Stimulated activated CD8-positive, alpha-beta memory T cell treated with anti-CD3 and anti-CD28 coated beads, Interleukin-4, amount 100 ng/mL, for 24 hours (primary cell): Measurements from ENCODE around the gene GOLGA6B.
"Not testable (repeated sequence)": the region's sequence is repeated elsewhere in the genome, so short reads cannot be mapped to it uniquely, and the experiment has no call there.

Experiments
- DNase-seq: peaks from one replicate; pipeline ENCODE4 v3.0.0-alpha.2; 2020; ENCODE audit warnings: low read depth

GOLGA6B gene, protein sequence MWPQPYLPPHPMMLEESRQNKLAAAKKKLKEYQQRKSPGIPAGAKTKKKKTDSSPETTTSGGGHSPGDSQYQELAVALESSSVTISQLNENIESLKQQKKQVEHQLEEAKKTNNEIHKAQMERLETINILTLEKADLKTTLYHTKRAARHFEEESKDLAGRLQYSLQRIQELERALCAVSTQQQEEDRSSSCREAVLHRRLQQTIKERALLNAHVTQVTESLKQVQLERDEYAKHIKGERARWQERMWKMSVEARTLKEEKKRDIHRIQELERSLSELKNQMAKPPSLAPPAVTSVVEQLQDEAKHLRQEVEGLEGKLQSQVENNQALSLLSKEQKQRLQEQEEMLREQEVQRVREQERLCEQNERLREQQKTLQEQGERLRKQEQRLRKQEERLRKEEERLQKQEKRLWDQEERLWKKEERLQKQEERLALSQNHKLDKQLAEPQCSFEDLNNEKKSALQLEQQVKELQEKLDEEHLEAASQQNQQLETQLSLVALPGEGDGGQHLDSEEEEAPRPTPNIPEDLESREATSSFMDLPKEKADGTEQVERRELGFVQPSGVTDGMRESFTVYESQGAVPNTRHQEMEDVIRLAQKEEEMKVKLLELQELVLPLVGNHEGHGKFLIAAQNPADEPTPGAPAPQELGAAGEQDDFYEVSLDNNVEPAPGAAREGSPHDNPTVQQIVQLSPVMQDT

DNA sequence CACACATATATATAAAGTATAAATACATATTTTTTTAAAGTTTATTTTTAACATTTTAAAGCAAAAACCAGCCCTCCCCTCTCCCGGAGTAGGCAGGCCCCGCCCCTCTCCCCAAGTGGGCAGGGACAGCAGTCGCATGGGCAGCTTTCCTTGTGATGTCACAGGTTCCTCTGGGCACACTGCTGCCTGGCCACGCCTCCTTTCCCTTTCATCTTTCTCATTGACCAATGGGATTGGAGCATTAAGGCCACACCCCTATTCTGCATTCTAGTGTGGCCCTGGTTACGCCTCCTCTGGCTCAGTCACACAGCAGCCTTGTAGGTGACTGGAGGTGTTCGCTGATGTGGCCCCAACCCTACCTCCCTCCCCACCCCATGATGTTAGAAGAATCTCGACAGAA, at the start of gene GOLGA6B:
TSS of gene GOLGA6B (plus strand) at position 301 of the 400 bp plus-strand sequence. CDS start at position 342, 41 bp downstream.
- not testable (repeated sequence) for DNase-seq

DNA sequence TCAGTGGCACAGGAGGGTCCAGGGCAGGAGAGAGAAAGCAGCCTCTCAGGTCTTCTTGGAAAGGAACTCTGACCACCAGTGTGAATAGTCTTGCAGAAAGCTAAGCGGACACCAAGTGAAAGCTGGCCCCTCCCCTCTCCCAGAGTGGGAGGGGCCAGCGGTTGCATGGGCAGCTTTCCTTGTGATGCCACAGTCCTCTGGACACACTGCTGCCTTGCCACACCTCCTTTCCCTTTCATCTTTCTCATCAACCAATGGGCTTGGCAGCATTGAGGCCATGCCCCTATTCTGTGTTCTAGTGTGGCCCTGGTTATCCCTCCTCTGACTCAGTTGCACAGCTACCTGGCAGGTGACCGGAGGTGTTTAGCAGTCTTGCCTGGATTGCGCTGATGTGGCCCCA, 49.7 kb upstream of the GOLGA6B start:
- no peak for DNase-seq

DNA sequence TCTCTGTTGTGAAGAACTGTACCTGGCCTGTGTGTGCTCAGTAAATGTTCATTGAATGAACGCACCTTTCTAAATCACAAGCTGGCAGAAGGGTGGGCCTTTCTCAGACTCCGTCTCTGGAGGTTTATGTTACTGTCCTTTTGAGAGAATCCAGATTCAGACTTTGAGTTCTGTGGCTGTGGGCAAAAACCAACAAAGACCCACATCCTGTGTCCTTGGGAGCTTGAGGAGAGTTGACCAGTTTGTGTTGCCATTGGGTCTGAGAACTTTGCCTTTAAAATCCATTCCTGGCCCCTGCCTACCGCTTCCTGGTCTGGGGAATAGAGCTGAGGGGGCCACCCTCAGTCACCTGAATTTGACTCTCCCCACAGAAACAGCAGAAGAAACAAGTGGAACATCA, 46.4 kb upstream of the GOLGA6B start:
- not testable (repeated sequence) for DNase-seq

DNA sequence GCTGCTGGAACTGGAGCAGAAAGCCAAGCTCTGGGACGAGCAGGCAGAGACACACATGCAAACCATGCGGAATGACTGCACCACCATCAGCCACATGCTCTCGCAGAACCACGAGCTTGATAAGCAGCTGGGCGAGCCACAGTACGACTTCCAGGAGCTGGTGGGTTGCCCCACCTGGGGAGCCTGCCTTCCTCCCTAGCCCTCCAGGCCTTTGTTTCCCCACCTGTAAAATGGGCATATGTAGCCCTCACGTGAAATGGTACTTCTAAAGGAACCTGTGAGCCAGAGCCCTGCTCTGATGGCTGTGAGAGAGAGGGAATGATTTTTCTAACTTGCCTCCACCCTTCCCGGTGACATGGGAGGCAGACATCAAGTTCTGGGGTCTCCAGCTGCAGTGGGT, 44.6 kb upstream of the GOLGA6B start:
- DNase-seq: no peak

DNA sequence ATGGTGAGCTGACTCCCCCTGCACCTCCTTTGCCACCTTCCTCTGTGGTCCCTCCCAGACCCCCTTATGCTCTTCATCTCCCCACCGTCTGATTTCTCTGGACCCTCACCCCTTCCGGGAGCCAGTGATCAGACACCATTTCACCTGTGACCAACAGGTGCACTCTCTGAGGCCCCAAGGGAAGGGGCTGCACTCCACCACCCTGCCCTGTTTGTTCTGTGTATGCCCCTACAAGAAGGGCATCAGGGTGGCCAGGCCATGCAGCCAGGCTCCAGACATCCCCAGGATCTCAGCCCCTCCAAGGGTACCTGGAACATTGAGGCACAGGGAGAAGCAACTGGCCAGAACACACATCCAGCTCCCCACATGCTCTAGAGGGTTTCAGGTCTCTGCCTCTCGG, 42.2 kb upstream of the GOLGA6B start:
- not testable (repeated sequence) for DNase-seq

DNA sequence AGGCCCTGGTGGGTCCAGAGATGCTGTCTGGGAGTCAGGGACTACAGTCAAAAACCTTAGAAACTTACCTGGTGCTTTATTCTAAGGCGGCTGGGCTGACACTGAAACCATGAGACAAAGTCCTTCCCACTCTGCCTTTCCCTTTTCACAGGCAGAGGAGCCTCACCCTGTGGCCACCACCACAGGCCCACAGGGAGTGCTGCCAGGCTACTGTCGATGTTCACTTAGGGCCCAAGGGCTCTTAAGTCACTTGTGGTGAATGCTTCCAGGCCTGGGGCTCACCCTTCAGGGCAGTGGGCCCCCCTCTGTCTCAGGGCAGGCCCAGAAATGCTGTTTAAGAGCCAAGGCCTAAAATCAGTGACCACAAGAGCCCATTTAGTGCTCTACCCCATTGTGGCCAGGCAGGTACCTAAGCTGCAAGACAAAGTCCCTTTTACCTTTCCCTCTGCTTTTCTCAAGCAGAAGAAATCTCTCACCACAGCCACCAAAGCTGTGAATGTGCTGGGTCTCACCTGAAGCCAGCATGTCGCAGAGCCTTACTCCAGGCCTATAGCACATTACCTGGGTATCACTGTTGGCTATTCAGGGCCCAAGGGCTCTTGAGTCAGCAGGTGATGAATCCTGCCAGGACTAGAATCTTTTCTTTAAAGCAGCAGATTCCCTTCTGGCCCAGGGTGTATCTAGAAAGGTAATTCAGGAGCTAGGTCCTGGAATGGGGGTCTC, 39.5 kb upstream of the GOLGA6B start:
- DNase-seq: no peak

DNA sequence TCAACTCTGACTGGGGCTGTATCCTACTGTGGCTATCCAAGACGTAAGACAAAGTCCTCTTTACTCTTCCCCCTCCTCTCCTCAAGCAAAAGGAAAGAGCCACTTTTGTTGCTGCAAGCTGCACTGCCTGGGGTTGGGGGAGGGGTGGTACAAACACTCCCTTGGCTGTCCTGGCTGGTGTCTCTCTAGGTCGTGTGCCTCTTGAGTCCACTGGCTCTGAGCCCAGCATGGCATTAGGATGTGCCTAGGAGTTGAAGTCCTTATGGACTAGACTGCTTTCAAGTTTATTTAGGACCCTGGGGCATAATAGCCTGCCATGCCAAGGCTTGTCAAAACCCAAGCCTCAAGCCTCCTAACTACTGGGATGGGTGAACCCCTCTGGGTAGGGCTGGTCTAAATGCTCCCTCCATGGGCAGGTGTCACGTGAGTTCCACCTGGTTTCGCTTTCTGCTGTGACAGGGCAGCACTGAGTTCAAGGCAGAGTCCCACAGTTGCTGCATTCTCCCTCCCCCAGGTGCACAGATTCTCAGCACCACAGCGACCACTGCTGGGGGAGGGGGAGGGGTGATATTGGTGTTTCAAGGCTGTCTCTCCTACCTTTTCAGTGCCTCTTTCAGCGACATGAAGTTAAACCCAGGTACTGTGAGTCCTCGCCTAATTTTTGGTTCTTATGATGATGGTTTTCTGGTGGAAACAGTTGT, 38.8 kb upstream of the GOLGA6B start:
- DNase-seq: not testable (repeated sequence)

DNA sequence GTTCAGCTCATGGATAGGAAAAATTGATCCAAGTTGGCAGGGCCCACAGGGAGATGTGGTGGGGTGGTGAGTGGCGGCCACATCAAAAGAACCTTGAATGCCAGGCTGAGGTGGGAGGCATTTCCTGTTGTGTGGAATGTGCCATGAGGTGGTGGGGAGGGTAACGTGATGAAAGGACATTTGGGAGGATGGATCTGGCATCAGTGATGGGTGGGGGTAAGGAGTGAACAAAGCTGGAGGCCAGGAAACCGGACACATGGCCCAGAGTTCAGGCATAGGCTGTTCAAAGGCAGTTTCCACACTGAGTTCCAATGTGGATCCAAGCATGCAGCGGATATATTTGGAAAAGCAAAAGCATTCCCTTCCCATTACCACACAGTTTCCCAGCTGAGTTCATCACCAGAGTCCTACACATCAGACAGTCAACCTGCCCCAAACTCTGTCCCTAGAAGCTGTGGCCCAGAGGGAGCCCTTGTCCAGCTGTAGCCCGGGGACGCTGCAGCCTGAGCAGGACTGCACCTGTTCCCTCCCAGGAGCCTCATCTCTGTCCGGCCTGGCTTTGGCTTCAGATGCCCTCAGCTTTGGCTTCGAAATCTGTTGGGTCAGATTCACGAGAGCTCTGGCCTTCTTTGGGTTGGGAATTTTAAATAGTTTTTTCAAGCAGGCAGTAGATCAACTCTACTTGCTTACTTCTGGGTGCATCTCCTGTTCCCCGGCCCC, 37.8 kb upstream of the GOLGA6B start:
- DNase-seq: no peak

DNA sequence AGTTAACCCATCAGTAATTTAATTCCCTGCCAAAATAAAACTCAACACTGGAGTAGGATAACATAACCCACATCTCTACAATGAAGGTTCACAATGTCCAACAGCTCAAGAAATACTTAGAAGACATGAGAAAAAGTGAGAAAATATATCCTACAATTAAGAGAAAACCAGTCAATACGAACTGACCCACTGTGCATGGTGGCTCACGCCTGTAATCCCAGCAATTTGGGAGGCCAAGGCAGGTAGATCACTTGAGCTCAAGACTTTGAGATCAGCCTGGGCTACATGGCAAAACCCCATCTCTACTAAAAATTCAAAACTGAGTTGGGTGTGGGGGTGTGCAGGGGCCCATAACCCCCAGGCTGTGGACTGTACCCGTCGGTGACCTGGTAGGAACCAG, 30.6 kb upstream of the GOLGA6B start:
- DNase-seq: not testable (repeated sequence)

DNA sequence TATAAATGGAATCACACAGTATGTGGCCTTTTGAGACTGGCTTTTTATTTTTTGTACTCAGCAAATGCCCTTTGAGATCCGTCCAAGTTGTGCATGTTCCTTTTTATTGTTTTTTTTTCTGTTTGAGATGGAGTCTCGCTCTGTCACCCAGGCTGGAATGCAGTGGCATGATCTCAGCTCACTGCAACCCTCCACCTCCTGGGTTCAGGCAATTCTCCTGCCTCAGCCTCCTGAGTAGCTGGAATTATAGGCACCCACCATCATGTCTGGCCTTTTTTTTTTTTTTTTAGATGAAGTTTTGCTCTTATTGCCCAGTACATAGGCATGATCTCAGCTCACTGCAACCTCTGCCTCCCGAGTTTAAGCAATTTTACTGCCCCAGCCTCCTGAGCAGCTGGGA, 28.3 kb upstream of the GOLGA6B start:
- not testable (repeated sequence) for DNase-seq

DNA sequence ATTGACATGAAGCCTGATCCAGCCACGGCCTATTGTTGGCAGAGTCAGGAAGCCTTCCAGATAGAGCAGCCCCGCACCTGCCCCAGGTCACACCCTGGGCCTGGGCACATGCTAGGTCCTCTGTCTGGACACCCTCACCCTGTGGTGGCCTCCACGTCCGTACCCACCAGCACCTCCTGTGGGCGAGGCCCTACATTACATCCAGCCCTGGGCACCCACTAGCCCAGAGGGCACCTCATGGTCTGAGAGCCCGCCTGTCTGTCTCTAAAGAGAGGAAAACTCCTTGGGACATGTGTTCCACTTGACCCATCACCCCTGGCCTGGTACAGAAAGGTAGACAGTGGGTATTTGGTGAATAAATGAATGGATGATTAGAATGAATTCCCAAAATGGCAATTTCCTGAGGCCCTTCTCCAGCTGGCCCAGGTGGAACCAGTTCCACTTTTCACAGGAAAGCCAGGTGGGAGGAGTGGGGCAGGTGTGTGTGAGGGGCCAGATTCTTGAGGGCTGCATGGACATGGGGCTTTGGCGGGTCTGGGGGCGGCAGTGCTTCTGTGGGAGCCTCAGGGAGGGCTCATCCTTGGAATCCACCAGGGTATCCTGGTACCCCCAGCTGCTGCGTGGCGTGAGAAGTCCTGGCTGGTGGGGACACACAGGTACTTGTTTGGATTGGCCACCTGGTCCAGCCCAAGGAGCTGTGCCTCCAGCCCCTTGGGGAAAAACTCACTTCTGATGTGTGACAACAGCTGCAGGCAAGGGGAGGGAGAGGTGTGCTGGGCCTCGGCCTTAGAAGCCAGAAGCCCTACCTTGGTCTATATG, 26.0 kb upstream of the GOLGA6B start:
- not testable (repeated sequence) for DNase-seq

DNA sequence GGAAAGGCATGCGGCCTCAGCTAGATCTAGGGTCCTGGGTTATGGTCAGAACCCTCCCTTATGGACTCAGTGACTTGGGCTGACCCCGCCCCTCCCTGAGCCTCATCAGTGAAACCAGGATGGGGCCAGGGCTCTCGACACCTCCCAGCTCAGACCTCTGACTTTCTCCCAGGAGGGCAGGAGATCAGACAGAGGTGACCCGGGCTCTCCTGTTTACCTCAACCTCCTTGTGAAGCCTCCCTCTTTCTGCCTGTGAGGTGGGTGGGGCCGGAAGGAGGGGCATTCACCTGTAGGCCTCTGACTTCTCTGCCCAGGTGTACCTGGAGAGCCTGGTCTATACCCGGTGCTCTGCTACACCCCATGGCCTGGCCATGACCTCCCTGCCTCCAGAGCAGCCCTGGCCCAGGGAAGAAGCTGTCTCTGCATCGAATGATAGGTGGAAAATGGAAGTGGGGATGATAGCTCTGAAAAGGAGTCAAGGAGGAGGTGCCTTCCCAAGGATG, 25.4 kb upstream of the GOLGA6B start:
- not testable (repeated sequence) for DNase-seq

DNA sequence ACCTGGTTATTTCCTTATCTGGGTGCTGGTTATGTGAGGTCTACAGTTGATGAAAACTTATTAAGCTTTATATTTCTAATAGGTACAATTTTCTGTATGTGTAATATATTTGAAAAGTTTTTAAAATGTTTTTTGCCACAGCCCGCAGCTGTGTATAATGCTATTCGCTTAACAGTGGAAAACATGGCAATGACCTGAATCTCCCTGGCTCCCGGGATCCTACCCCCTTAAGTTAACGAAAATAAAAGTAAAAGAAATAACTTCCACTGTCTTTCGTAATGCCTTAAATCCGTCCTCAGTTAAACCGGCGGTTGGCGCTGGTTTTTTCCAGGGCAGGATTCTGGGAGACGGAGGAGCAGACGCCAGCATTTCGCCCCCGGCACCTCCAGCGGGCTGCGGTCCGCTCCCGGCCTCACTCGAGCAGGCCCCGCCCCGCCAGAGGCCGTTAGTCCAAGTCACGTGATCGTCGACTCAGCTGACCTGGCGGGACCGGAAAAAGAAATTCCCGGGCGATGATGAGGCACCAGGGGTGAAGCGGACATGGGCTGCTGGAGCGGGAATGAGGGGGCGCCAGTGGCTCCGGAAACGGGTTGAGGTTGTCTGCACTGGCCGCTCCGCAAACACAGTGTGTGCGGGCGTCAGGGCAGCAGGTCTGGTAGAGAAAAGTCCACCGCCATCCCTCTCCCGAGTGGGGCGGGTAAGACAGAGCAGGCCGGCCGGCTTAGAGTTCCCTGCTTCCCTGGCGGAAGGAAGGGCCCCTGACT, 17.8 kb upstream of the GOLGA6B start:
- peak; percentile 18 for DNase-seq

DNA sequence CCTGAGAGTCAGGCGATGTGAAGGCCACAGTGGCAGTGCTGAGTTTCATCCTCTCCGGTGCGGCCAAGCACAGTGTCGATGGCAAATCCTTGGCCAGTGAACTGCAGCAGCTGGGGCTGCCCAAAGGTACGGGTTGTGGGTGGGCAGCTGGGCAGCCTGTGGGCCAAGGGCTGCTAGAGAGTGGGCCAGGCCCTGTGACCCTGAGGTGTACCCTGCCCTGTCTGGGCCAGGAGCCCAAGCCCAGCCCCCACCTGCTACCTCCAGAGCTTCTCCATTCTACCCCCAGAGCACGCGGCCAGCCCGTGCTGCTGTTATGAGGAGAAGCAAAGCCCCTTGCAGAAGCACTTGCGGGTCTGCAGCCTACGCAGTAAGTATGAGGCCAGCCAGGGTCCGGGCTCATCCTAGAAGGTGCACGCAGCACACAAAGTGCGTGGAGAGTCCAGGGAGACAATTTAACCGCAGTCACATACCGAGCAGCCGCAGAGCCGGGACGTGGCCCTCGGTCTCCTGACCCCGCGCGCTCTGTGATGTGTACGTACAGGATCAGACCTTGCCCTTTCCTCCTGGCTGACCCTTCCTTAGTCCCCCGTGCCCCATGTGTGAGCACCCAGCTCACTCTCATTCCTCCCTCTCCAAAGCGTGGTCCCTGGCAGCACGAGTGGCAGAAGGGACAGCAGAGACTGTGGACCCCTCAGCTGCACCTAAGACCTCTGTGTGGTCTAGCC, 14.6 kb upstream of the GOLGA6B start:
- DNase-seq: not testable (repeated sequence)

DNA sequence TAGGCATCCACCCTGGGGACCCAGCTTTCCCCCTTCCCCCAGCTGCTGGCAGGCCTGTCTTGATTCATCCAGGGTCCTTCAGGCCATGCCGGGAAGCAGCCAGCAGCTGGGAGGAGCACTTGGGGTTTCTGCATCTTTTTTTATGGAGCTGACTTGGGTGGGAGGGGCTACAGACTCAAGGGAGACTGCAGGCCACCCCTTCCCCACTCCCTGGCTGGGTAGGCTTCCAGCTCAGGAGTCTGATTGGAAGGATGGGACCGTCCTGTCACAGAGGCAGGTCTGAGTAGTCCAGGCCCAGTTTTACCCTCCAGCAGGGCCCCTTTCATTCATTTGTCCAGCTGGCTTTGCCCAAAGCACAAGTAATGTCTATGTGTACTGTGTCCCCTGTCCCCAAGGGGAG, 12.2 kb upstream of the GOLGA6B start:
- DNase-seq: not testable (repeated sequence)

DNA sequence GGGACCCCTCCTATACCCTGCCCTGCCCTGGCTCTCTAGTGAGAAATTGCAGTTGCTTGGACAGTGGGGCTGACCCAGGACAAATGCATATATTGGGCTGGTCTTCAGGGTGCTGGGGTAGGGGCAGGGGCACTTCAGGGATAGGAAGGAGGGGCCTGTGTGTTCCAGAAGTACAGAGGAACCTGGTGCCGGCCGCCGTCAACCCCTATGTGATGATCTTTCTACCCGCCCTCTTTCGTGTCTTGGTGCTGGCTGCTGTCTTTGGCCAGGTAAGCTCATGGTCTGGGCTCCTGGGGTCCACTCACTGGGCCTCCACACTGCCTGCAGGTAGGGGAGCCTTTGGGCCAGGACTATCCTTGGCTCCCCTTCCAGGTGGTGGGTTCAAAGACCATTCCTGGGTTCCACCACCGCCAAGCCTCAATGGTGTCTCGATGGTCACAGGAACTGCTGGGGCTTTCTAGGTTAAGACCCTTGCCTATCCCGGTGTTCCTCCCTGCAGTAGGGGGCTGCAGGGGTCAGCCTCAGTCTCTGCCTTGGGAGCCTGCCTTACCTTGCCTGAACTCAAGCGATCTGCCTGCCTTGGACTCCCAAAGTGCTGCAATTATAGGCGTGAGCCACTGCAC, 5.8 kb upstream of the GOLGA6B start:
- DNase-seq: not testable (repeated sequence)

DNA sequence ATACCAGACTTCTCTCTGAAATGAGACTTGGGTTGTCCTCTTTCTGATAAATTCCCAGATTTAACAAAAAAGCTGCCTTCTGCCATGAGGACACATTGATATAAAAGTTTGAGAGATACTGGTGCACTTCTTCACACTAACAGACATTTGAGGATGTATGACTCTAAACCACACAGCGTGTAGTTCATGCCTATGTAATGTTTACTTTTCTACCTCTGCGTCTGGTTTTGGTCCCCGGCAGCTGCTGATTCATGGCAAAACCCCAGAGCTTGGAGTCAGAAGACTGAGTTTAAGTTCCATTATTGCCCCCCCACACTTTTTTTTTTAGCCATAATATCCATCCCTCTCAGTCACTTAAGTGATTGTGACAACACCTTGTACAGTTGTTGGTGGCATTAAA, 1.5 kb downstream of the GOLGA6B start:
- DNase-seq: not testable (repeated sequence)

DNA sequence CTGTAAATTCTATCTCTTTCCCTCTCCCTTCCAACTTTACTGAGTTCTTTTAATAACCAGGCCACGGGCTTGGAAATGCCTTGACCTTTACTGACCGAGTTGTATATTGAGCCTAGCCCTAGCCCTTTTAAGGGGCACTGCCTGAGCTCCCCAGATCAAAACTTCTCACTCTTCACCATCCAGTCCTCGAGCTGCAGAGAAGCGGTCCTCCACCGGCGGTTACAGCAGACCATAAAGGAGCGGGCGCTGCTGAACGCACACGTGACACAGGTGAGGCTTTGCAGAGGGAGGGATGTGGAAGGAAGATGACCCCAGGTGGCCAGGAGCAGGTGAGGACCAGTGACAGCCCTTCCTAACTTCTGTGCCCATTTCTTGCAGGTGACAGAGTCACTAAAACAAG, 6.6 kb downstream of the GOLGA6B start:
- DNase-seq: not testable (repeated sequence)
